C4-2B (cell line): ENCODE data around the gene TBKBP1.

ENCODE experiments used
- ZFX ChIP-seq: fragments of 450-650 bp; IDR thresholded peaks from 2 replicates; pipeline ENCODE4 v1.6.1; 2017
- TF ChIP-seq, protein P1 (sequence below): fragments of 450-650 bp; conservative IDR thresholded peaks from 2 replicates; pipeline ENCODE4 v1.5.1; 2017; ENCODE audit warnings: mild to moderate bottlenecking

DNA sequence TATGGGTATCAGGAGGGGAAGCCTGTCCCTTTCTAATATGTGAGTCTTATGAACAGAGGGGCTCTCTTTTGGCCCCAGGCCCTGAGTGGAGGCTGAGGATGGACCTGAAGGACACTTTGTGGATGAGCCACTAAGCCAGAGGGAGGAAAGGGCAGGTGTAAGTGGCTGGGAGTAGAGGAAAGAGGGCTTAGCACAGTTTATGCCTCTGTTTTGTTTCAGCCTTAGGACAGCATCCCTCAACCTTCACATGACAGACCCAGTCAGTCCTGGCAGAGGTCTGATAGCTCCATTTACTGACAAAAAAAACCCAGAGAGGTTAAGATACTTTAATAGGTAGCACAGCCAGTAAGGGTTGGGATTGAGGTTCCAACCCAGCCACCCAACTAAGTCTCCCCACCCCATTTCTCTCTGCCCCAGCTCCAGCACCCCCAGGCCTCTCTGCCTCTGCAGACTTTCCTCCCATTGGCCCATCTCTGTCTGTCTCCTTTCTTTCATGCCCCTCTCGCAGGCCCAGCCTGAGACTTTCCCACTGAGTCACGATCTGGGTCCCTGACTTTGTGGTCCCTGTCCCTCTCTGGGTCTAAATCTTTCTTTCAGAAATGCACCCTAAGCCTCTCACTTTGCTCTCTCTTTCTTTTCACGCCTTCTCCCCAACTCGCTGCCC lies 34.4 kb downstream of the TBKBP1 start:
- TF ChIP-seq, protein P1, sequence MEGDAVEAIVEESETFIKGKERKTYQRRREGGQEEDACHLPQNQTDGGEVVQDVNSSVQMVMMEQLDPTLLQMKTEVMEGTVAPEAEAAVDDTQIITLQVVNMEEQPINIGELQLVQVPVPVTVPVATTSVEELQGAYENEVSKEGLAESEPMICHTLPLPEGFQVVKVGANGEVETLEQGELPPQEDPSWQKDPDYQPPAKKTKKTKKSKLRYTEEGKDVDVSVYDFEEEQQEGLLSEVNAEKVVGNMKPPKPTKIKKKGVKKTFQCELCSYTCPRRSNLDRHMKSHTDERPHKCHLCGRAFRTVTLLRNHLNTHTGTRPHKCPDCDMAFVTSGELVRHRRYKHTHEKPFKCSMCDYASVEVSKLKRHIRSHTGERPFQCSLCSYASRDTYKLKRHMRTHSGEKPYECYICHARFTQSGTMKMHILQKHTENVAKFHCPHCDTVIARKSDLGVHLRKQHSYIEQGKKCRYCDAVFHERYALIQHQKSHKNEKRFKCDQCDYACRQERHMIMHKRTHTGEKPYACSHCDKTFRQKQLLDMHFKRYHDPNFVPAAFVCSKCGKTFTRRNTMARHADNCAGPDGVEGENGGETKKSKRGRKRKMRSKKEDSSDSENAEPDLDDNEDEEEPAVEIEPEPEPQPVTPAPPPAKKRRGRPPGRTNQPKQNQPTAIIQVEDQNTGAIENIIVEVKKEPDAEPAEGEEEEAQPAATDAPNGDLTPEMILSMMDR: no peak
- TF ChIP-seq ZFX: no peak
